Left ventricle myocardium inferior (tissue), 1 donor: Measurements from ENCODE around the gene UGT3A2. TPM values are rescaled to one million over a fixed set of nuclear protein-coding genes. Genes with fewer than 3 reads are reported as not detected.

ENCODE experiments used
- DNase-seq: peaks from one replicate; pipeline ENCODE4 v3.0.0-alpha.2; 2020
- H3K27ac ChIP-seq: fragments of 200-600 bp; replicated peaks from 2 replicates; pipeline ENCODE4 v1.8.0; 2021
- H3K27me3 ChIP-seq: fragments of 200-600 bp; 2 replicates; pipeline ENCODE4 v1.8.0; 2021; ENCODE audit warnings: low read depth
- H3K36me3 ChIP-seq: fragments of 200-600 bp; 2 replicates; pipeline ENCODE4 v1.8.0; 2021
- H3K4me1 ChIP-seq: fragments of 200-600 bp; 2 replicates; pipeline ENCODE4 v1.8.0; 2021
- H3K4me3 ChIP-seq: fragments of 200-600 bp; 2 replicates; pipeline ENCODE4 v1.8.0; 2021; ENCODE audit warnings: mild to moderate bottlenecking, moderate library complexity
- H3K9me3 ChIP-seq: fragments of 200-600 bp; replicated peaks from 2 replicates; pipeline ENCODE4 v1.8.0; 2021
- CTCF ChIP-seq: fragments of 200-600 bp; IDR thresholded peaks from 2 replicates; pipeline ENCODE4 v1.8.0; 2021; ENCODE audit warnings: antibody characterized with exemption, mild to moderate bottlenecking, borderline replicate concordance
- intact Hi-C: fragments of 100-400 bp; cut with micrococcal nuclease; formaldehyde crosslinking; loops from one replicate; pipeline ENCODE4 v1.11.0; 2022
- total RNA-seq: library from RNA; stranded (reverse); fragmentation: NEBNext Ultra II Directional; extraction: Animal tissue kit (Norgen Biotek cat#: 25700); gene quantifications from one replicate; pipeline ENCODE4 v1.2.1, GENCODE V29; 2021
- donor health status: DM: no; HTN: yes; CAD: no; lungs with severe emphysema.

The UGT3A2 gene
- total RNA-seq, 1 donor from 2014 or later, result not detected

GRCh38 chr5:36096486-36096885, 29.8 kb upstream of the UGT3A2 start:
- Histone ChIP-seq H3K9me3 (peaks cover 9% of the 10 kb centered on the region), H3K36me3 (no peaks in the 10 kb centered on the region), H3K4me3 (no peak overlapping the region), H3K4me1 (no peaks in the 10 kb centered on the region), H3K27ac (no peak overlapping the region), H3K27me3 (no peaks in the 10 kb centered on the region)
- TF ChIP-seq CTCF, result no peak
- intact Hi-C loops, result no loop called here
- DNase-seq, result no peak

- no peak overlapping the region for H3K27ac ChIP-seq
- intact Hi-C loops, result no loop called here
- no peaks in the 10 kb centered on the region for H3K27me3 ChIP-seq
- peak; percentile 13 for TF ChIP-seq CTCF
- H3K4me1 ChIP-seq, result no peaks in the 10 kb centered on the region
- H3K9me3 ChIP-seq, result peaks cover 17% of the 10 kb centered on the region
- DNase-seq, result no peak
- H3K36me3 ChIP-seq, result no peaks in the 10 kb centered on the region
- no peak overlapping the region for H3K4me3 ChIP-seq
These were observed 23.3 kb upstream of the UGT3A2 start for GRCh38 chr5:36089989-36090388.

GRCh38 chr5:36079200-36079781, 12.6 kb upstream of the UGT3A2 start:
- DNase-seq, result no peak
- peaks cover 42% of the 10 kb centered on the region for H3K27me3 ChIP-seq
- intact Hi-C loops, result no loop called here
- H3K9me3 ChIP-seq, result no peaks in the 10 kb centered on the region
- H3K4me3 ChIP-seq, result no peak overlapping the region
- H3K36me3 ChIP-seq, result no peaks in the 10 kb centered on the region
- no peaks in the 10 kb centered on the region for H3K4me1 ChIP-seq
- peak; percentile 62 for TF ChIP-seq CTCF
- no peak overlapping the region for H3K27ac ChIP-seq

GRCh38 chr5:36078430-36078829, 11.7 kb upstream of the UGT3A2 start:
- TF ChIP-seq CTCF, result no peak

GRCh38 chr5:36073595-36074216, 7.0 kb upstream of the UGT3A2 start:
- intact Hi-C loops, result no loop called here
- no peak overlapping the region for H3K4me3 ChIP-seq

More at GRCh38 chr5:36078430-36078829, 11.7 kb upstream of the UGT3A2 start:
- Histone ChIP-seq H3K27me3 (peaks cover 38% of the 10 kb centered on the region), H3K36me3 (no peaks in the 10 kb centered on the region), H3K27ac (no peak overlapping the region), H3K9me3 (no peaks in the 10 kb centered on the region), H3K4me1 (no peaks in the 10 kb centered on the region), H3K4me3 (no peak overlapping the region)
- no peak for DNase-seq
- intact Hi-C loops, result no loop called here

More at GRCh38 chr5:36073595-36074216, 7.0 kb upstream of the UGT3A2 start:
- Histone ChIP-seq H3K9me3 (no peaks in the 10 kb centered on the region), H3K27me3 (peaks cover 7% of the 10 kb centered on the region), H3K27ac (no peak overlapping the region), H3K36me3 (no peaks in the 10 kb centered on the region), H3K4me1 (no peaks in the 10 kb centered on the region)
- no peak for DNase-seq
- no peak for TF ChIP-seq CTCF
